K562 (cell line): Measurements from ENCODE around the gene NANS. TPM values are rescaled to one million over a fixed set of nuclear protein-coding genes. Genes with fewer than 3 reads are reported as not detected.

Experiments
- ATAC-seq: fragments of 200-7000 bp; cut with Tn5 transposase; 3 replicates; pipeline ENCODE4 v1.9.1; 2020; ENCODE audit warnings: moderate library complexity
- BruUV-seq: library from RNA; stranded (reverse); fragments of 400-500 nt; replicated peaks from 2 replicates; lab custom pipeline; 2021; lab: Mats Ljungman, UMichigan
- CTCF ChIA-PET: fragments of 300-600 bp; formaldehyde crosslinking; extraction: SDS; loops from one replicate; lab custom pipeline; 2021; ENCODE audit warnings: low intra/inter-chr PET ratio; lab: Yijun Ruan, JAX
- POLR2A ChIA-PET: fragments of 300-600, 350-650 bp; sonication (Branson Sonifier 250); formaldehyde crosslinking; extraction: SDS; loops from one replicate; lab custom pipeline; 2021; ENCODE audit warnings: antibody characterized with exemption, inconsistent platforms; lab: Yijun Ruan, JAX
- DNase-seq, 4 experiments: peaks; one replicate each; pipeline versions ENCODE4 v3.0.0 to v3.0.0-alpha.2; 2011 to 2018; ENCODE audit warnings: low spot score in 3 of 4, mixed read lengths in 3 of 4; ENCODE audit errors: extremely low read depth in 1 of 4
- FAIRE-seq: peaks from 2 replicates; lab custom pipeline; 2011; peaks lifted over from hg19 to GRCh38; lab: Jason Lieb, UNC
- H2AFZ ChIP-seq: 2 replicates; pipeline ENCODE4 v1.6.0; 2011; ENCODE audit warnings: low read depth, low read length, control low read depth, inconsistent platforms
- H3K27ac ChIP-seq: fragments of 200-600 bp; 3 replicates; pipeline ENCODE4 v1.8.0; 2011; ENCODE audit warnings: low read depth, mild to moderate bottlenecking, control low read depth, inconsistent platforms, low read length, moderate library complexity, mixed read lengths; ENCODE audit errors: extremely low read depth
- H3K27me3 ChIP-seq, 2 experiments: fragments of 300-600 bp in 1 of 2; 2 replicates in 1 of 2; 3 replicates in 1 of 2; pipeline versions ENCODE4 v1.6.0 to v1.8.0; 2011; ENCODE audit warnings: inconsistent platforms in 2 of 2, low read length in 2 of 2, mild to moderate bottlenecking in 1 of 2, mixed read lengths in 1 of 2, moderate library complexity in 1 of 2; ENCODE audit not compliant: control insufficient read depth in 2 of 2, insufficient read depth in 2 of 2
- H3K36me3 ChIP-seq: fragments of 300-600 bp; 3 replicates; pipeline ENCODE4 v1.8.0; 2011; ENCODE audit warnings: mild to moderate bottlenecking, low read length, inconsistent platforms; ENCODE audit not compliant: control insufficient read depth, insufficient read depth
- H3K4me1 ChIP-seq, 2 experiments: fragments of 200-600 bp in 1 of 2; replicated peaks in 1 of 2; 2 replicates in 1 of 2; 3 replicates in 1 of 2; pipeline versions ENCODE4 v1.5.1 to v1.8.0; 2011; ENCODE audit warnings: inconsistent platforms in 2 of 2, low read length in 2 of 2, mild to moderate bottlenecking in 1 of 2, mixed read lengths in 1 of 2, moderate library complexity in 1 of 2; ENCODE audit not compliant: control insufficient read depth in 2 of 2, insufficient read depth in 2 of 2
- H3K4me2 ChIP-seq: 2 replicates; pipeline ENCODE4 v1.6.1; 2011; ENCODE audit warnings: low read length, control low read depth, inconsistent platforms, mixed read lengths; ENCODE audit not compliant: insufficient read depth
- H3K4me3 ChIP-seq: fragments of 200-600 bp; sonication (generic), shearing (Covaris generic); 2 replicates; pipeline ENCODE4 v1.5.1; 2016; ENCODE audit warnings: control low read depth, inconsistent platforms
- H3K79me2 ChIP-seq: fragments of 200-600 bp; 3 replicates; pipeline ENCODE4 v1.8.0; 2011; ENCODE audit warnings: low read length, inconsistent platforms; ENCODE audit not compliant: control insufficient read depth, insufficient read depth
- H3K9ac ChIP-seq, 2 experiments: 2 replicates each; pipeline versions ENCODE4 v1.6.0 to v1.6.1; 2011; ENCODE audit warnings: low read depth in 2 of 2, low read length in 2 of 2, control low read depth in 1 of 2, inconsistent platforms in 1 of 2, mild to moderate bottlenecking in 1 of 2, mixed read lengths in 1 of 2; ENCODE audit not compliant: insufficient read depth in 1 of 2
- H3K9me1 ChIP-seq: one replicate; pipeline ENCODE4 v1.6.0; 2011; ENCODE audit warnings: inconsistent platforms, mild to moderate bottlenecking, low read length, moderate library complexity; ENCODE audit not compliant: control insufficient read depth, insufficient read depth
- H3K9me3 ChIP-seq: replicated peaks from 2 replicates; pipeline ENCODE4 v1.5.1; 2011; ENCODE audit warnings: low read depth, low read length, inconsistent platforms; ENCODE audit not compliant: control insufficient read depth, insufficient read depth
- H4K20me1 ChIP-seq: replicated peaks from 2 replicates; pipeline ENCODE4 v1.6.1; 2011; ENCODE audit warnings: low read length, inconsistent platforms, mixed read lengths; ENCODE audit not compliant: control insufficient read depth, insufficient read depth
- ETS2 ChIP-seq: IDR thresholded peaks from 2 replicates; pipeline ENCODE4 v1.6.1; 2016; ENCODE audit warnings: borderline replicate concordance, missing genetic modification characterization, mild to moderate bottlenecking, moderate library complexity, missing compliant biosample characterization; ENCODE audit not compliant: poor library complexity, severe bottlenecking
- RBBP5 ChIP-seq: fragments of 200-600 bp; sonication (generic); IDR thresholded peaks from 2 replicates; pipeline ENCODE4 v1.6.1; 2012; ENCODE audit warnings: borderline replicate concordance, mild to moderate bottlenecking, low read length, control low read depth, inconsistent platforms; ENCODE audit not compliant: insufficient read depth, poor library complexity, severe bottlenecking
- ZFX ChIP-seq: sonication (generic); formaldehyde crosslinking; IDR thresholded peaks from 2 replicates; pipeline ENCODE4 v1.8.0; 2022; ENCODE audit warnings: mild to moderate bottlenecking, missing genetic modification reagents, moderate library complexity
- ZNF512 ChIP-seq: IDR thresholded peaks from 2 replicates; pipeline ENCODE4 v1.6.1; 2016; ENCODE audit warnings: missing genetic modification characterization, missing compliant biosample characterization
- WGBS: fragments of 100-300 bp; shearing (Covaris generic); methylation state at CpG from one replicate; pipeline ENCODE4 v1.1.6; 2016; ENCODE audit warnings: low coverage, mixed read lengths; ENCODE audit not compliant: insufficient coverage; ENCODE audit errors: missing lambda C conversion rate; 5-methylcytosine and 5-hydroxymethylcytosine counted together
- in situ Hi-C: fragments of 300-500 bp; cut with MboI; formaldehyde crosslinking; loops from 4 replicates; pipeline ENCODE4 v1.15.0; 2018; ENCODE audit warnings: inconsistent platforms, mixed read lengths
- intact Hi-C: fragments of 100-400 bp; cut with micrococcal nuclease; formaldehyde crosslinking; loops from 2 replicates; pipeline ENCODE4 v1.14.2; 2022
- polyA plus RNA-seq, 8 experiments: library from polyadenylated mRNA; depleted of rRNA in 4 of 8; stranded (reverse) in 5 of 8; unstranded in 3 of 8; fragments of >200 nt; fragmentation: Nextera tagmentation in 2 of 8; fragmentation: Illumina TruSeq in 1 of 8; extraction: Ambion mirVana in 2 of 8; extraction: Trizol in 1 of 8; gene quantifications; 2 replicates each; pipeline versions ENCODE4 v1.2.1 to v1.2.3, GENCODE V29; 2011 to 2014; ENCODE audit warnings: inconsistent platforms in 1 of 8, missing spikeins in 1 of 8
- total RNA-seq, 7 experiments: library from RNA; depleted of rRNA in 6 of 7; stranded (reverse); fragments of >200 nt in 6 of 7; fragmentation: Illumina TruSeq in 2 of 7; extraction: Trizol in 2 of 7; gene quantifications; 2 replicates each; pipeline versions ENCODE4 v1.2.1 to v1.2.3, GENCODE V29; 2011 to 2021; ENCODE audit warnings: low replicate concordance in 1 of 7

NANS gene
- total and polyA plus RNA-seq, 9 of the 15 experiments (the other 6 are each of a cell fraction or from before 2014, with no cell fraction given), result 37.1 to 181 (median 137) TPM

- no peaks in the 10 kb centered on the region for H4K20me1 ChIP-seq
- H3K79me2 ChIP-seq, result no peaks in the 10 kb centered on the region
- WGBS, result 91% methylated on average over 7 of the region's 8 CpGs
- no peaks in the 10 kb centered on the region for H3K27me3 ChIP-seq
- H3K9me3 ChIP-seq, result no peaks in the 10 kb centered on the region
- in situ Hi-C loops (no loop called here), intact Hi-C loops (no loop called here)
- no peaks in the 10 kb centered on the region; a peak in 1 of 5 replicates for H3K4me1 ChIP-seq
- TF ChIP-seq RBBP5, result no peak
- no peak for TF ChIP-seq ZNF512 (tag)
- TF ChIP-seq ZFX (CRISPR knock-in tag), result no peak
- no peak for TF ChIP-seq ETS2 (tag)
- no peak for ATAC-seq
- ChIA-PET CTCF (no interaction called here), POLR2A (interaction anchor here (1.0 to 1.5 kb wide), 3 partner anchors 8 to 54 kb away, joined by 4 read pairs; partner anchors contain the start of gene TRIM14)
- H2AFZ ChIP-seq, result no peak overlapping the region
- H3K9ac ChIP-seq, result no peak overlapping the region
- no peak for DNase-seq
- H3K4me3 ChIP-seq, result no peak overlapping the region
- H3K9me1 ChIP-seq, result no peaks in the 10 kb centered on the region
- H3K36me3 ChIP-seq, result peaks cover 65% of the 10 kb centered on the region; the same call in 2 of the 3 replicates
- H3K4me2 ChIP-seq, result no peak overlapping the region
- FAIRE-seq, result no peak
- BruUV-seq, result no TSS peak
- no peak overlapping the region for H3K27ac ChIP-seq
Measured at GRCh38 chr9:98127226-98127625, 70.7 kb downstream of the NANS start.
